ENCODE measurements around the gene HARS1.
"Not testable (repeated sequence)": the region's sequence is repeated elsewhere in the genome, so short reads cannot be mapped to it uniquely, and the experiment has no call there.

Gene HARS1

GRCh38 chr5:140713562-140714094 lies 22.5 kb upstream of the HARS1 start:
- no peak overlapping the region for H3K27ac ChIP-seq
- H3K9me3 ChIP-seq (replicated peaks in 1 of 11) = peaks cover 0 to 3% (median 0%) of the 10 kb centered on the region in 11 experiments; a peak in 1 of 22 replicates
- no peak overlapping the region for H3K9ac ChIP-seq
- H3K4me1 ChIP-seq = peaks cover 8 to 17% (median 10%) of the 10 kb centered on the region in 10 experiments; a peak in 18 of 20 replicates
- no peak overlapping the region for H3K4me2 ChIP-seq
- peaks cover 0 to under 1% (median 0%) of the 10 kb centered on the region in 11 experiments; a peak in 1 of 22 replicates for H3K36me3 ChIP-seq
- H3K4me3 ChIP-seq = no peak overlapping the region
- H3K27me3 ChIP-seq = peaks cover 0 to 41% (median 34%) of the 10 kb centered on the region in 11 experiments; a peak in 17 of 22 replicates
- H4K20me1 ChIP-seq = no peaks in the 10 kb centered on the region; a peak in 1 of 22 replicates
- no peak for TF ChIP-seq Cebpa-rat (IDR thresholded peaks at IDR 0.05)

DNA sequence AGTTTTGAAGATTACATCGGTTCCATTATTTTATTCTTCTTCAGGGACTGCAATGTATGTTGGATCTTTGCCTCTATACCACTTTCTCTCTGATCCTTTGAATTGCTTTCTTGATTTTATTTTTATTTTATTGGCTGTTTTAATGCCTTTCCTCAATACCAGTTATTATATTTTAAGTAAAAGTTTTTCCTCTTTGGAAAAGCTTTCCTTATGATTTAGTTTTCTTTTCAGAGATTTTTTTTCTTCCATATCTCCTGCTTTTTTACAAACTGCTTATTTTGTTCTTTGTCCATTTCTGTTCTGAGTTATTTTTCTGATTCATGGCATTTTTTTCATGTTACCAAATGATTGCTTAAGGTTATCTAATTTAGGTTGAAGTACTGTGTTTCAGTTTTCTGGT lies 20.6 kb upstream of the HARS1 start:
- TF ChIP-seq Cebpa-rat (IDR thresholded peaks at IDR 0.05) = no peak
- no peaks in the 10 kb centered on the region; a peak in 1 of 22 replicates for H4K20me1 ChIP-seq
- peak overlapping the region in 9 of 11 experiments; percentile 64 to 90 (median 81); a peak in 15 of 22 replicates for H3K4me2 ChIP-seq
- peaks cover 0 to 3% (median 0%) of the 10 kb centered on the region in 11 experiments; a peak in 1 of 22 replicates for H3K9me3 ChIP-seq (replicated peaks in 1 of 11)
- peaks cover 8 to 17% (median 10%) of the 10 kb centered on the region in 10 experiments; a peak in 18 of 20 replicates for H3K4me1 ChIP-seq
- H3K9ac ChIP-seq = peak overlapping the region in 2 of 11 experiments; percentile 73 to 76; a peak in 1 of 22 replicates
- peaks cover 0 to 41% (median 34%) of the 10 kb centered on the region in 11 experiments; a peak in 17 of 22 replicates for H3K27me3 ChIP-seq
- H3K36me3 ChIP-seq = peaks cover 10 to 19% (median 14%) of the 10 kb centered on the region in 11 experiments
- H3K4me3 ChIP-seq = peak overlapping the region in 5 of 10 experiments; percentile 55 to 81 (median 72); a peak in 8 of 20 replicates
- H3K27ac ChIP-seq = no peak overlapping the region

DNA sequence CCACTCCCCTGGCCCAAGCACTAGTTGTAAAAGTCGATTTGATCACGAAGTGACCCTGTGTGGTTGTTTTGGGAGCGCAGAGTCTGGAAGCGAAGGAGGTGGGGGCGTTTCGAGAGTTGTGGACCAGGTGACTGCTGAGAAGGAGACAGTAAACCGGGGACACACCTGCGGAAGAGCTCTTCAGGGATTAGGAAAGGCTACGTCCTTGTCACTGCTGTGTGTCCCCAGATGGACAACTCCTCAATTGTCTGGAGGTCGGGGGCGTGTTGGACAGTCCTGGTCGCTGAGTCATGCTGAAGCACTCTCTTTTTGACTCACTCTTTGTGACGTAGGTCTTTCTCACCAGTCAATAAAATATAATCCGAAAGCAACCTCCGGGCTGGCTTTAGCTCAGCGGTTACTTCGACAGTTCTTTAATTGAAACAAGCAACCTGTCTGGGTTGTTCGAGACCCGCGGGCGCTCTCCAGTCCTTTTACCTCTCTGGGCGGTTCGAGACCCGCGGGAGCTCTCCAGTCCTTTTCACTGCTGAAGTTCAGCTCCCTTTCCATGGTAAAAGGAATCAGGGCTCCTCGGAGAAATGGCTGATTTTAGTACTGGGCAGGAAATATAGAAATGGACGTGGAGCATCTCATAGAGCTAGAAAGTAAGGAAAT lies 19.9 kb upstream of the HARS1 start:
- peaks cover 0 to 2% (median 0%) of the 10 kb centered on the region in 11 experiments; a peak in 2 of 22 replicates for H4K20me1 ChIP-seq
- peaks cover 8 to 17% (median 10%) of the 10 kb centered on the region in 10 experiments; a peak in 18 of 20 replicates for H3K4me1 ChIP-seq
- H3K4me2 ChIP-seq = peak overlapping the region; percentile 64 to 90 (median 84)
- H3K9me3 ChIP-seq (replicated peaks in 1 of 11) = peaks cover 0 to 3% (median 0%) of the 10 kb centered on the region in 11 experiments; a peak in 1 of 22 replicates
- no peak for TF ChIP-seq Cebpa-rat (IDR thresholded peaks at IDR 0.05)
- peaks cover 0 to 41% (median 34%) of the 10 kb centered on the region in 11 experiments; a peak in 17 of 22 replicates for H3K27me3 ChIP-seq
- peaks cover 18 to 27% (median 22%) of the 10 kb centered on the region in 11 experiments for H3K36me3 ChIP-seq
- H3K4me3 ChIP-seq = peak overlapping the region; percentile 53 to 81 (median 66)
- H3K9ac ChIP-seq = peak overlapping the region; percentile 61 to 80 (median 76)
- H3K27ac ChIP-seq = peak overlapping the region; percentile 38 to 83 (median 74)

DNA sequence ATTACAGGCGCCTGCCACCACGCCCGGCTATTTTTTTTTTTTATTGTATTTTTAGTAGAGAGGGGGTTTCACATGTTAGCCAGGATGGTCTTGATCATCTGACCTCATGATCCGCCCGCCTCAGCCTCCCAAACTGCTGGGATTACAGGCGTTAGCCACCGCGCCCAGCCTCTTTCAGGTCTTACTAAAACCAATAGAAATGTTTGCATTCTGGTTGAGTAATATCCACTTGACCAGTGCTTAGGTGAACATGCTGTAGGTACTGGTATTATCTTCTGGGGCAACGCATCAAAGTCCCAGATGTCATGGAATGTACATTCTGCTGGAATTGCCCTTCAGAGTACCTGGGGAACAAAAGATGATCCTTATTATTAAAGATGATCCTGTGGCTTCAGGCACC lies 17.6 kb upstream of the HARS1 start:
- Histone ChIP-seq H3K27me3 (peaks cover 0 to 41% (median 34%) of the 10 kb centered on the region in 11 experiments; a peak in 17 of 22 replicates), H3K4me1 (peaks cover 8 to 17% (median 10%) of the 10 kb centered on the region in 10 experiments; a peak in 18 of 20 replicates), H3K36me3 (peaks cover 41 to 49% (median 44%) of the 10 kb centered on the region in 11 experiments), H4K20me1 (peaks cover 0 to 11% (median 0%) of the 10 kb centered on the region in 11 experiments; a peak in 4 of 22 replicates)
- H3K4me2 ChIP-seq; H3K4me3 ChIP-seq; H3K27ac ChIP-seq; H3K9ac ChIP-seq; H3K9me3 ChIP-seq (replicated peaks in 1 of 11): not testable (repeated sequence)

- Histone ChIP-seq H3K4me3 (no peak overlapping the region), H3K4me2 (no peak overlapping the region), H3K9ac (no peak overlapping the region), H3K4me1 (peaks cover 8 to 18% (median 10%) of the 10 kb centered on the region in 10 experiments; a peak in 18 of 20 replicates), H3K27me3 (peaks cover 0 to 38% (median 34%) of the 10 kb centered on the region in 11 experiments; a peak in 17 of 22 replicates), H3K36me3 (peaks cover 50 to 59% (median 54%) of the 10 kb centered on the region in 11 experiments), H3K27ac (no peak overlapping the region), H4K20me1 (peaks cover 0 to 11% (median 0%) of the 10 kb centered on the region in 11 experiments; a peak in 5 of 22 replicates), H3K9me3 (replicated peaks in 1 of 11) (peaks cover 0 to 3% (median 0%) of the 10 kb centered on the region in 11 experiments; a peak in 1 of 22 replicates)
- no peak for TF ChIP-seq Cebpa-rat (IDR thresholded peaks at IDR 0.05)
Observed at GRCh38 chr5:140707812-140708211, 16.6 kb upstream of the HARS1 start.

DNA sequence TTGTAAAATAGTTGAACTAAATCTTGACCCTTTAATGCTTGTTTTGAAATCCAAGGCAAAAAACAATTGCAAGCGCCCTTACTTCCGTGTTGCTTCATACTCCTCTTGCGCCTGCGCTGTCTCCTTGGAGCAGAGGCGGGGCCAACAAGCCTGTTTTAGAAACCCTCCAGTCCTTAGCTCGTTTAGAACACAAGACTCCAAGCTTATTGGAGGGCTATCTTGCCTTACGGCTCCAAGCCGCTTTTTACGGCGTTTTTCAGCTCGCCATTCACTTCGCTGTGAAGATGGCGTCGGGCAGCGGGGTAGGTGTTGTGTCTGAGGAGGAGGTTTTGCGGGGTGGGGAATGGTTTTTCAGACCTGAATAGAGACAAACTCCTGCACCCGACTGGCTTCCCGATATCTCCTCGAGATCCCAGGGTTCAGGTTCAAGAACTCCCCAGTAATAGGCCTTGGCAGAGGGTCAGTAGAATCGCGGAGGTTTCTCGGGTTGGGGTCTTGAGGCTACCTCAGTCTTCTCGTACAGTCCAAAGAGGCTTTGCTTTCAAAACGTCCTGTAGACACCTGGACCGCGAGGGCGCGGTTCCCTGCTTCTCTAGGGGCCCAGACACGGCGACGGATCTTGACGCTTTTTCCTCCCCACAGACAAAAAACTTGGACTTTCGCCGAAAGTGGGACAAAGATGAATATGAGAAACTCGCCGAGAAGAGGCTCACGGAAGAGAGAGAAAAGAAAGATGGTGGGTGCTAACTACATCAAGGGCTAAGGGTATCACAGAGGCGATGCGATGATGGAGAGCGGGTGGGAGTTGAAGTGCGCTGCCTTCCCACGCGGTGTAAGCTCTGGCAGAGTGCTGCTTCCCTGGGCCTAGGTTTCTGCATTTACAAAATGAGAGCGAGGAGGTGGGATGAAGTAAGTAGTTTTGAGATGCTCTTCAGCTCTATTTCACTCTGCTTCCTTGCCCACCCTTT lies 9.3 kb upstream of the HARS1 start, which contains the start of gene ZMAT2:
TSS of gene ZMAT2 (plus strand) at position 271 of the 968 bp plus-strand sequence. CDS start at position 285, 14 bp downstream.
- H3K9ac ChIP-seq = peak within 1 kb of the TSS; percentile 84 to 91 (median 90)
- peak within 1 kb of the TSS; percentile 75 to 88 (median 81) for H3K27ac ChIP-seq
- peaks cover 13 to 26% (median 16%) of the 10 kb centered on the region in 10 experiments for H3K4me1 ChIP-seq
- H4K20me1 ChIP-seq = peaks cover 0 to 14% (median 4%) of the 10 kb centered on the region in 11 experiments; a peak in 8 of 22 replicates
- H3K9me3 ChIP-seq (replicated peaks in 1 of 11) = no peaks in the 10 kb centered on the region
- H3K36me3 ChIP-seq = peaks cover 86 to 94% (median 90%) of the 10 kb centered on the region in 11 experiments
- H3K4me3 ChIP-seq = peak within 1 kb of the TSS; percentile 81 to 91 (median 86)
- peak in 6 of 11 experiments; percentile 21 to 67 (median 40); a peak in 4 of 22 replicates for TF ChIP-seq Cebpa-rat (IDR thresholded peaks at IDR 0.05)
- no peaks in the 10 kb centered on the region for H3K27me3 ChIP-seq
- peak within 1 kb of the TSS; percentile 83 to 98 (median 91) for H3K4me2 ChIP-seq

GRCh38 chr5:140696891-140697492 lies 5.8 kb upstream of the HARS1 start:
- no peak for TF ChIP-seq Cebpa-rat (IDR thresholded peaks at IDR 0.05)
- Histone ChIP-seq H3K9ac (no peak overlapping the region), H3K36me3 (peaks cover 74 to 86% (median 80%) of the 10 kb centered on the region in 11 experiments)

More at GRCh38 chr5:140696891-140697492, 5.8 kb upstream of the HARS1 start:
- peaks cover 0 to 16% (median 8%) of the 10 kb centered on the region in 11 experiments; a peak in 8 of 22 replicates for H4K20me1 ChIP-seq
- no peak overlapping the region for H3K27ac ChIP-seq
- no peak overlapping the region for H3K4me2 ChIP-seq
- no peaks in the 10 kb centered on the region for H3K9me3 ChIP-seq (replicated peaks in 1 of 11)
- peaks cover 21 to 34% (median 28%) of the 10 kb centered on the region in 10 experiments for H3K4me1 ChIP-seq
- H3K4me3 ChIP-seq = no peak overlapping the region
- no peaks in the 10 kb centered on the region for H3K27me3 ChIP-seq

All from BLaER1 treated with 17β-estradiol and CSF1 and Interleukin-3, amounts not matched to agents 10 nM and 100 nM (cell line).